Neural cell (in vitro differentiated cells): Measurements from ENCODE around the gene CEP20. TPM values are rescaled to one million over a fixed set of nuclear protein-coding genes. Genes with fewer than 3 reads are reported as not detected.

ENCODE experiments used
- H2AFZ ChIP-seq: fragments of 200-600, 300-800 bp; sonication (generic), shearing (Covaris generic); 2 replicates; pipeline ENCODE4 v1.6.0; 2014; ENCODE audit warnings: low read depth, mild to moderate bottlenecking, antibody characterized with exemption, low read length, moderate library complexity
- H3F3A ChIP-seq: fragments of 200-600 bp; shearing (Covaris generic); 2 replicates; pipeline ENCODE4 v1.6.1; 2016; ENCODE audit warnings: mild to moderate bottlenecking, moderate library complexity, mixed read lengths, antibody characterized with exemption, low read length; ENCODE audit not compliant: insufficient read depth, poor library complexity, severe bottlenecking
- H3K27ac ChIP-seq: fragments of 200-600, 300-800 bp; sonication (generic), shearing (Covaris generic); 2 replicates; pipeline ENCODE4 v1.5.1; 2014; ENCODE audit warnings: mild to moderate bottlenecking, low read length, moderate library complexity
- H3K27me3 ChIP-seq: fragments of 300-800, 200-600 bp; sonication (generic), shearing (Covaris generic); 2 replicates; pipeline ENCODE4 v1.6.0; 2014; ENCODE audit warnings: mild to moderate bottlenecking, low read depth, low read length, moderate library complexity; ENCODE audit not compliant: insufficient read depth
- H3K36me3 ChIP-seq: fragments of 300-800, 200-600 bp; sonication (generic), shearing (Covaris generic); 2 replicates; pipeline ENCODE4 v1.5.1; 2014; ENCODE audit warnings: mild to moderate bottlenecking, antibody characterized with exemption, low read length, moderate library complexity; ENCODE audit not compliant: insufficient read depth
- H3K4me2 ChIP-seq: fragments of 300-800, 200-600 bp; sonication (generic), shearing (Covaris generic); 2 replicates; pipeline ENCODE4 v1.6.0; 2014; ENCODE audit warnings: mild to moderate bottlenecking, low read length
- H3K4me3 ChIP-seq: fragments of 300-800, 200-600 bp; sonication (generic), shearing (Covaris generic); 2 replicates; pipeline ENCODE4 v1.5.1; 2014; ENCODE audit warnings: mild to moderate bottlenecking, low read length, moderate library complexity
- H3K79me2 ChIP-seq: fragments of 200-600 bp; shearing (Covaris generic); replicated peaks from 2 replicates; pipeline ENCODE4 v1.6.0; 2014; ENCODE audit warnings: mild to moderate bottlenecking, low read length, moderate library complexity; ENCODE audit not compliant: insufficient read depth
- H3K9ac ChIP-seq: fragments of 300-800, 200-600 bp; sonication (generic), shearing (Covaris generic); 2 replicates; pipeline ENCODE4 v1.6.1; 2016; ENCODE audit warnings: mild to moderate bottlenecking, low read length, mixed read lengths
- H3K9me2 ChIP-seq: fragments of 200-600 bp; shearing (Covaris generic); 2 replicates; pipeline ENCODE4 v1.6.1; 2016; ENCODE audit warnings: mild to moderate bottlenecking, low read length, mixed read lengths; ENCODE audit not compliant: insufficient read depth
- H3K9me3 ChIP-seq: fragments of 200-600, 300-800 bp; sonication (generic), shearing (Covaris generic); 2 replicates; pipeline ENCODE4 v1.6.1; 2016; ENCODE audit warnings: mild to moderate bottlenecking, mixed run types, low read length, moderate library complexity, mixed read lengths
- H4K20me1 ChIP-seq: fragments of 200-600 bp; shearing (Covaris generic); 2 replicates; pipeline ENCODE4 v1.6.1; 2016; ENCODE audit warnings: mild to moderate bottlenecking, mixed run types; ENCODE audit not compliant: insufficient read depth
- CTCF ChIP-seq: fragments of 450-650 bp; IDR thresholded peaks from 2 replicates; pipeline ENCODE4 v1.5.1; 2014; ENCODE audit warnings: antibody characterized with exemption, mild to moderate bottlenecking, moderate library complexity; ENCODE audit not compliant: poor library complexity, severe bottlenecking
- EP300 ChIP-seq: fragments of 450-650 bp; conservative IDR thresholded peaks from 2 replicates; pipeline ENCODE4 v1.6.1; 2014; ENCODE audit warnings: antibody characterized with exemption, mild to moderate bottlenecking, moderate library complexity; ENCODE audit not compliant: poor library complexity, severe bottlenecking
- EZH2 ChIP-seq: fragments of 200-600, 300-800 bp; shearing (Covaris generic), sonication (generic); IDR thresholded peaks from 2 replicates; pipeline ENCODE4 v1.6.1; 2014; ENCODE audit warnings: antibody characterized with exemption, low read length, borderline replicate concordance, mild to moderate bottlenecking; ENCODE audit not compliant: insufficient read depth, poor library complexity, severe bottlenecking
- MXI1 ChIP-seq: fragments of 450-650 bp; conservative IDR thresholded peaks from 2 replicates; pipeline ENCODE4 v1.6.1; 2014; ENCODE audit warnings: antibody characterized with exemption, mild to moderate bottlenecking; ENCODE audit not compliant: poor library complexity, severe bottlenecking
- POLR2AphosphoS5 ChIP-seq: IDR thresholded peaks from 2 replicates; pipeline ENCODE4 v1.6.1; 2012
- RAD21 ChIP-seq: fragments of 450-650 bp; conservative IDR thresholded peaks from 2 replicates; pipeline ENCODE4 v1.6.1; 2014; ENCODE audit warnings: antibody characterized with exemption, mild to moderate bottlenecking, moderate library complexity
- REST ChIP-seq: IDR thresholded peaks from 2 replicates; pipeline ENCODE4 v1.6.1; 2012; ENCODE audit warnings: borderline replicate concordance
- SMC3 ChIP-seq: fragments of 450-650 bp; conservative IDR thresholded peaks from 2 replicates; pipeline ENCODE4 v1.6.1; 2014; ENCODE audit warnings: antibody characterized with exemption, mild to moderate bottlenecking, moderate library complexity; ENCODE audit not compliant: poor library complexity
- TAF1 ChIP-seq: IDR thresholded peaks from 2 replicates; pipeline ENCODE4 v1.6.1; 2012; ENCODE audit warnings: low read depth
- polyA plus RNA-seq: library from polyadenylated mRNA; depleted of rRNA; stranded (reverse); fragments of >200 nt; gene quantifications from 2 replicates; pipeline ENCODE4 v1.2.3, GENCODE V29; 2014

CEP20 gene
- polyA plus RNA-seq, 1 donor from 2014 or later: 59.7 TPM

- Histone ChIP-seq H3K4me3 (no peak overlapping the region), H3K9ac (no peak overlapping the region), H3K9me3 (no peaks in the 10 kb centered on the region), H3K36me3 (no peaks in the 10 kb centered on the region), H3K79me2 (no peaks in the 10 kb centered on the region), H3K9me2 (no peaks in the 10 kb centered on the region), H3K4me2 (no peak overlapping the region), H3K27me3 (no peaks in the 10 kb centered on the region), H2AFZ (no peak overlapping the region), H3F3A (no peaks in the 10 kb centered on the region), H3K27ac (no peak overlapping the region), H4K20me1 (no peaks in the 10 kb centered on the region)
- TF ChIP-seq TAF1 (no peak), REST (no peak), EP300 (no peak), EZH2 (no peak), MXI1 (no peak), POLR2AphosphoS5 (no peak), CTCF (no peak), RAD21 (no peak), SMC3 (no peak)
Observed at GRCh38 chr16:15817446-15817845, 71.0 kb downstream of the CEP20 start.

DNA sequence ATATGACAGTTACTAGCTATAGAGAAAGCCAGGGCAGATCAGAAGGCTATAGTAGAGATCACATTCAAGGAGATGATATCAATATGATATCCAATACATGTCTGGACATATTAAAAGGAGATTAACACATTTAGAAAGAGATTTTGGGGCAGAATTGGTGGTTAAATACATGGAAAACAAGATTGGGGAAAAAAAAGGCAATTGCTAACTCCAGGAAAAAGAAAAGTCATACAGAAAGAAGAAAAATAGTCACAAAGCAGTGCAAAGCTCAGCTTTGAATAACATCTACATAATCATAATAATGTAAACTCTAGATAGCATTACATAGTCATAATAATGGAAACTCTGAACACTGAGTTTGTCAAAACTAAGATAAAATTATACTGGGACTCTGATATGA, 72.2 kb downstream of the CEP20 start:
- Histone ChIP-seq H3K9ac (no peak overlapping the region), H3K4me3 (no peak overlapping the region), H3K4me2 (no peak overlapping the region), H2AFZ (no peak overlapping the region), H3F3A (no peaks in the 10 kb centered on the region), H3K9me3 (no peaks in the 10 kb centered on the region), H3K36me3 (no peaks in the 10 kb centered on the region), H3K27me3 (no peaks in the 10 kb centered on the region), H4K20me1 (no peaks in the 10 kb centered on the region), H3K9me2 (no peaks in the 10 kb centered on the region), H3K27ac (no peak overlapping the region), H3K79me2 (no peaks in the 10 kb centered on the region)
- TF ChIP-seq CTCF (no peak), TAF1 (no peak), EP300 (no peak), EZH2 (no peak), RAD21 (no peak), POLR2AphosphoS5 (no peak), REST (no peak), SMC3 (no peak), MXI1 (no peak)
